HG03432 (cell line): Measurements from ENCODE around the gene AMER3.

Source experiments
- ATAC-seq: cut with Tn5 transposase; IDR thresholded peaks from one replicate; pipeline ENCODE4 v1.9.1; 2021; ENCODE audit warnings: mild to moderate bottlenecking, moderate library complexity; ENCODE audit not compliant: unreplicated experiment

The AMER3 gene

DNA sequence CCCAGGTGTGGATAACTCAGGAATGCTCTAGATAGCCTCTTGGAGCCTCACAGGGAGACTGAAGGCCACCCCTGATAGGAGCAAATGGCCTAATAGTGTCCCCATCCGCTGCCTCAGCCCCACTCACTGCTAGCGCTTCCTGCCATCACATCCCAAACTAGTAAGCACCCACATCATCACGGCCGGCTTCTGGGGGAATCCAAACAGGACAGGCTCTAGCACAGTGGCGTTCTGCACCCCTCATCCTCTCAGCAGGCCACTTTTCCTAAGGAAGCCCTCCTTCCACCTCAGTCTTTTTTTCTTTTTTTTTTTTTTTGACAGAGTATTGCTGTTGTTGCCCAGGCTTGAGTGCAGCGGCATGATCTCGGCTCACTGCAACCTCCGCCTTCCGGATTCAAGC lies 6.3 kb upstream of the AMER3 start:
- no peak for ATAC-seq

DNA sequence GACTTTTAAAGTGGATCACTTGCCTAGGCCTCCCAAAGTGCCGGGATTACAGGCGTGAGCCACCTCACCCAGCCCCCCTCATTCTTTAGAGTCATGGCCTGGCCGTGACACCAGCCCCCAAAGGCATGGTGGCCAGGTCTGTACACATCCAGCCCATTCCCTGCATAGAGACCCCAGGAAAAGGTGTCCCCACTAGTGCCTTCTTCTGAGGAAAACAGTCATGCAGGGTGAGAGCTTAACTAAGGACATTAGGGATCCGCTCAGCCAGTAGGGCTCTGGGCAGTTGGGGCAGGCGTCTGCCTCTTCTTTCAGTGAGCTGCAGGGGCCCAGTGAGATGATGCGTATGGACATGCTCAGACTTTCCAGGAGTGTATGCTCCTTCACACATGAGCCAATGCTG lies 5.7 kb upstream of the AMER3 start:
- ATAC-seq, result no peak

GRCh38 chr2:130754811-130755210 lies 529 bp upstream of the AMER3 start:
- ATAC-seq, result no peak

- no peak for ATAC-seq
Observed at GRCh38 chr2:130756053-130756873, 923 bp downstream of the AMER3 start.

DNA sequence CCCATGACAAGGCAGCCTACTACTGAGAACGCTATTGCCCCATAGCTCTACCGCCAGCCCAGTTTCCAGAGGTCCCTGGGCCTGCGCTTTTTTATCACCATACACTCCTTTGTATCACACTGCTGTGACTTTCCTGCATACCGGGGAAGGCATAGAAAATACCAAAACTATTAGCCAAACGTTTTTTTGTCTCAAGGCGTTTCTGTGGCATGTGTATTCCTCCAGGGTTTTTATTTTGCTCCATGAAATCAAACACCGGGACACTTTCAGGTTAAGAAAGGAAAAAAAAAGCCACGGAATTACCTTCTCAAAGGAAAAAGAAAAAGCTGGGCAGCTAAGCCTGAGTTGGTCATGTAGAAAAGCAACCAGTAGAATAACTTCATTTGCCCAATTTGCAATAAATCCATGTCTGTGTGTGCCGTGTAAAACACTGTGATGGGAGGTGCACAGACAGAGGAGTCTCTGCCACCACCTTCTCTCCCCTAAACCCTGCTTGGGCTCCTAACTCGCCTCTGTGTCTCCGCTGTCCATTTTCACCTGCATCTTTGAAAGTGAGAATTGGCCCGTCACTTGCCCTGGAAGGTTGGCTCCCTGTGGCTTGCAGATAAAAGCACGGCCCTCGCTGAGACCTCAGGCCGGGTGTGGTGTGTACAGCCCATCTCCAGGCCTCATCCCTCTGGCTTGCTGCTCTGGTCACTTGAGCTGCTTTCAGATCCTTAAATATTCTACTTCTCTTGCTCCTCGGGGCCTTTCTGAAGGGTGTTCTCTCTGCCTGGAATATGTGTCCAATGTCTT lies 1.7 kb downstream of the AMER3 start:
- no peak for ATAC-seq

GRCh38 chr2:130759906-130760753 lies 4.8 kb downstream of the AMER3 start:
- no peak for ATAC-seq

GRCh38 chr2:130760754-130761751 lies 5.7 kb downstream of the AMER3 start:
- ATAC-seq, result no peak

DNA sequence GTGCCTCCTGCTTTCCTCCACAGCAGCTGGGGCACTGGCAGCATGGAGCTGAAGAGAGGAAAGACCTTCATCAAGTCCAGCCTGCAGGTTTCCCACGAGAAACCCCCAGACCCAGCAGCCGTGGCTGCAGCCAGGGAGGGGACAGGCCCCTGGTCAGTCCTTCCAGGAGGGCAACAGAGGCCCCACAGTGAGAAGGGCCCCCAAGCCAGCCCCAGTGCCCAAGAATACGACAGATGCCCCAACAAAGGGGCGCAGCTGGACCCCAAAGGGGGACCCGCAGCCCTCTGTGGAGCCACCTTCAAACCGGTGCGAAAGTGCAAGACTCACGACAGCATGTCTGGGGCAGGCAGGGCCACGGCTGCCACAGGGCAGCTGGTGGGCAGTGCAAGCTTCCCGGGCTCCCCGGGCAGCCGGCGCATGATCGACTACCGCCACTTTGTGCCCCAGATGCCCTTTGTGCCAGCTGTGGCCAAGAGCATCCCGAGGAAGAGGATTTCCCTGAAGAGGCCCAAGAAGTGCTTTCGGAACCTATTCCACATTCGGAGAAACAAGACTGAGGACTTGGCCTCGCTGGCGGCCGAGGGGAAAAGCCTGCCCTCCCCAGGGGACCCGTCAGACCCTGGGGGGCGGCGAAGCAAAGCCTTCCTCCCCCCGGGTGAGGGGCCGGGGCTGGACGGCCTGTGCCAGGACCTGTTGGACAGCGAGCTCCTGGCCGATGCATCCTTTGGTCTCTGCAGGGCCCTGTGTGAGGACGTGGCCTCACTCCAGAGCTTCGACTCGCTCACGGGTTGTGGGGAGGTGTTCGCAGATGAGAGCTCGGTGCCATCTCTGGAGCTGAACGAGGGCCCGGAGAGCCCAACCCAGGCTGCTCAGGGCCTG lies 6.9 kb downstream of the AMER3 start:
- no peak for ATAC-seq

DNA sequence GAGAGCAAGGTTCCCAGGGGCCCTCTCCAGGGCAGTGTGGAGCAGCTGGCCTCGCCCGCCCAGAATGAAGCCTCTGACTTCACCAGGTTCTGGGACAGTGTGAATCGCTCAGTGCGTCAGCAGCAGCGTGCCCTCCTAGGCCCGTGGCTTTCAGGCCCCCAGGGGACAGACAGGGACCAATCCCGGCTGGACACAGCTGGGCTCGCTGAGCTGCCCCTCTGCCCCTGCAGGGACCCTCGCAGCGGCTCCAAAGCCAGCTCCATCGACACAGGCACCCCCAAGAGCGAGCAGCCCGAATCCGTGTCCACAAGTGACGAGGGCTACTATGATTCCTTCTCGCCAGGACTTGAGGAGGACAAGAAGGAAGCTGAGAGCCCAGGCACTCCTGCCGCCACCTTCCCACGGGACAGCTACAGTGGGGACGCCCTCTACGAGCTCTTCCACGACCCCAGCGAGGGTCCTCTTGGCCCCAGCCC lies 7.6 kb downstream of the AMER3 start:
- ATAC-seq, result no peak

GRCh38 chr2:130763405-130763804 lies 8.1 kb downstream of the AMER3 start:
- ATAC-seq, result no peak

DNA sequence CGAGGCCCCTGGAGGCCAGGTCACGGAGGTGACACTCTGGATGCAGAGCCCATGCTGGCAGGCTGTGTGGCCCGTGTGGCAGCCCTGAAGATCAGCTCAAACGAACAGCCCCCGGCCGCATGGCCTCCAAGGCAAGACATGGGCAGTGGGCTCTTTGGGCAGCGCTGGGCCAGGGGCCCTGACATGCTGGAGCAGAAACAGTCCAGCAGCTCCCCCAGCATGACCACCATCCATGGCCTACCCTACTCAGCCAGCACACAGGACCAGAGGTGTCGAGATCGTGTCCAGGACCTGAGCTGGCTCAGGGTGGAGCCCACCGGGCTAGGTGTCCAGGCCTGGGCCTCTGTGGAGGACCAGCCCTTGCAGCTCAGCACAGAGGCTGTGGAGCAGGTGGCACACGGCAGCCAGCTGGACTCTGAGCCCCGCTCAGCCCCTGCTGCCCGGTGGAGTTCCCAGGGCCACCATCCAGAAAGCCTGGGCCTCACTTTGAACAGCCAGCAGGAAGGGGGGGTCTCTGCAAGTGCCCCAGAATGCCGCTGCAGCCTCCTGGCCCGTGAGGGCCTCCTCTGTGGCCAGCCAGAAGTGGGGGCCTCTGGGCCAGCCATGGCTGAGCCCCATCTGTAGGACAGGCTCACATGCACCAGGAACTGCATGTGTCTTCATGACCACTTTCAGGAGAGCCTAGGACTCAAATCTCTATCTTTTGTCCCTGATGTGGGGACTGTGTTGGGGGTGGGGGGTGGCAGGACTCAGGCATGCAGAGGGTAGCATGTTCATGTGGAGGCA lies 8.9 kb downstream of the AMER3 start:
- no peak for ATAC-seq

- ATAC-seq, result no peak
Observed at GRCh38 chr2:130764821-130765115, 9.4 kb downstream of the AMER3 start.

DNA sequence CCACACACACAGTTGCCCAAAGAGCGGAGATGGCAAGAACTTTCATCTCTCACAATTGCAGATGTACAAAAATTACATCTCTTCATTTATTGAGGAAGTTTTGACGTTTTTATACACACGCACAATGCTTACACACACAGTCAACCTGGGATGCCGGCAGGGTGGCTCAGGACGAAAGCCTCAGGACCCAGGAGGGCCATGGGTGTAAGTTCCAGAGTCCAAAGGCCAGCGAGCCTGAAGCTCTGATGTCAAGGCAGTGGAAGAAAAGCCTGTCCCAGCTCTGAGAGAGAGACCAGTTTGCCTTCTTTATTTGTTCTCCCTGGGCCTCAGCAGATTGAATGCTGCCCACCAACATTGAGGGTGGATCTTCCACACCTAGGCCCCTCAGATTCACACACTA lies 10.1 kb downstream of the AMER3 start:
- no peak for ATAC-seq

DNA sequence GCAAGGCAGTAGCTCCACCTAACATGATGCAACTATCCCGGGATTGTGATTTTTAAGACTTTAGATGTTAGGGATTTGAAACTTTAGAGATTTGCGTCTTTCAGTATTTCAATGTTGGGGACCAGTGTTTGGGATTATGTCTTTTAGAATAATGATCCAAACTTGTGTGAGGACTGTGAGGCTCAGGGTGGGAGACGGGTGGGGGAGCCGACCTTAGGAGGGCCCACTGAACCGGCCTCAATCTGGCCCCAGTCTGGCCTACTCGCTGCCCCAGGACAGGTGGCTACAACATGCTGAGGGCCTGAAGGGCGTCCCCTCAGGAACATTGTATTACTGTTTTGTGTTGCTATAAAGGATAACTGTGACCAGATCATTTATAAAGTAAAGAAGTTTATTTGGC lies 10.7 kb downstream of the AMER3 start:
- no peak for ATAC-seq

- ATAC-seq, result no peak
Observed at GRCh38 chr2:130766711-130767407, 11.5 kb downstream of the AMER3 start.

GRCh38 chr2:130767408-130767775 lies 12.1 kb downstream of the AMER3 start:
- no peak for ATAC-seq

- no peak for ATAC-seq
Observed at GRCh38 chr2:130768191-130768855, 13.0 kb downstream of the AMER3 start.
